Thyroid gland (tissue), 4 donors: Measurements from ENCODE around the gene FKBP2. TPM values are rescaled to one million over a fixed set of nuclear protein-coding genes. Genes with fewer than 3 reads are reported as not detected.

ENCODE experiments used
- DNase-seq, 2 donors: peaks; one replicate each; pipeline ENCODE4 v3.0.0-alpha.2; 2019
- H3K27ac ChIP-seq, 3 donors: fragments of 200-600 bp; sonication (generic); 1 replicate in 2 of 3; 2 replicates in 1 of 3; pipeline ENCODE4 v1.5.1; 2016 to 2019; ENCODE audit warnings: mild to moderate bottlenecking in 1 of 3, moderate library complexity in 1 of 3
- H3K27me3 ChIP-seq: fragments of 200-600 bp; sonication (generic); one replicate; pipeline ENCODE4 v1.5.1; 2019
- H3K36me3 ChIP-seq, 2 donors: fragments of 200-600 bp; sonication (generic); one replicate each; pipeline ENCODE4 v1.5.1; 2016 to 2019
- H3K4me1 ChIP-seq, 2 donors: fragments of 200-600 bp; sonication (generic); one replicate each; pipeline ENCODE4 v1.5.1; 2017 to 2019
- H3K4me3 ChIP-seq, 3 donors: fragments of 200-600 bp; sonication (generic); replicated peaks in 1 of 3; 1 replicate in 2 of 3; 2 replicates in 1 of 3; pipeline ENCODE4 v1.5.1; 2016; ENCODE audit warnings: mild to moderate bottlenecking in 1 of 3
- H3K9me3 ChIP-seq: fragments of 200-600 bp; sonication (generic); one replicate; pipeline ENCODE4 v1.5.1; 2017
- CTCF ChIP-seq, 6 experiments: fragments of 200-600 bp in 3 of 6; fragments of 450-650 bp in 3 of 6; sonication (generic) in 3 of 6; IDR thresholded peaks; one replicate each; pipeline ENCODE4 v1.5.1; 2016 to 2019; ENCODE audit warnings: antibody characterized with exemption in 6 of 6, mild to moderate bottlenecking in 2 of 6, inconsistent platforms in 1 of 6, moderate library complexity in 1 of 6
- POLR2A ChIP-seq, 2 donors: fragments of 450-650 bp; IDR thresholded peaks; one replicate each; pipeline ENCODE4 v1.6.1; 2017; ENCODE audit warnings: antibody characterized with exemption in 2 of 2, mild to moderate bottlenecking in 2 of 2, moderate library complexity in 1 of 2
- WGBS, 2 donors: methylation state at CpG; one replicate each; pipeline ENCODE4 v1.1.5; 2017; 5-methylcytosine and 5-hydroxymethylcytosine counted together
- intact Hi-C: fragments of 100-400 bp; cut with DNase I; formaldehyde crosslinking; loops from one replicate; pipeline ENCODE4 v1.15.1; 2023
- total RNA-seq, 4 donors: library from RNA; depleted of rRNA; stranded (reverse); fragments of >200 nt; gene quantifications; one replicate each; pipeline ENCODE4 v1.2.3, GENCODE V29; 2016

Gene FKBP2
- total RNA-seq, 4 donors from 2014 or later, result 107 to 271 (median 196) TPM

- no peaks in the 10 kb centered on the region for H3K9me3 ChIP-seq
- no peaks in the 10 kb centered on the region for H3K36me3 ChIP-seq
- H3K4me1 ChIP-seq, result peaks cover 38% of the 10 kb centered on the region in 2 donors
- DNase-seq, result no peak
- intact Hi-C loops, result no loop called here
- no peak overlapping the region for H3K27ac ChIP-seq
- TF ChIP-seq POLR2A (IDR thresholded peaks at IDR 0.05) (no peak), CTCF (IDR thresholded peaks at IDR 0.05) (no peak)
- H3K4me3 ChIP-seq, result no peak overlapping the region
- no peaks in the 10 kb centered on the region for H3K27me3 ChIP-seq
- 76 to 90% methylated on average over 2 to 7 of the region's 7 CpGs for WGBS, 2 donors
Observed at GRCh38 chr11:64248578-64248977, 7.7 kb downstream of the FKBP2 start.

- intact Hi-C loops, result no loop called here
- H3K9me3 ChIP-seq, result no peaks in the 10 kb centered on the region
- peaks cover 38% of the 10 kb centered on the region in 2 donors for H3K4me1 ChIP-seq
- WGBS, 2 donors, result 92 to 93% methylated on average over 2 to 4 of the region's 4 CpGs
- no peaks in the 10 kb centered on the region for H3K36me3 ChIP-seq
- no peak for TF ChIP-seq POLR2A (IDR thresholded peaks at IDR 0.05)
- no peak for TF ChIP-seq CTCF (IDR thresholded peaks at IDR 0.05)
- no peak for DNase-seq
- H3K27ac ChIP-seq, result no peak overlapping the region
- H3K27me3 ChIP-seq, result no peaks in the 10 kb centered on the region
- H3K4me3 ChIP-seq, result no peak overlapping the region
Observed at GRCh38 chr11:64249038-64249437, 8.1 kb downstream of the FKBP2 start.

DNA sequence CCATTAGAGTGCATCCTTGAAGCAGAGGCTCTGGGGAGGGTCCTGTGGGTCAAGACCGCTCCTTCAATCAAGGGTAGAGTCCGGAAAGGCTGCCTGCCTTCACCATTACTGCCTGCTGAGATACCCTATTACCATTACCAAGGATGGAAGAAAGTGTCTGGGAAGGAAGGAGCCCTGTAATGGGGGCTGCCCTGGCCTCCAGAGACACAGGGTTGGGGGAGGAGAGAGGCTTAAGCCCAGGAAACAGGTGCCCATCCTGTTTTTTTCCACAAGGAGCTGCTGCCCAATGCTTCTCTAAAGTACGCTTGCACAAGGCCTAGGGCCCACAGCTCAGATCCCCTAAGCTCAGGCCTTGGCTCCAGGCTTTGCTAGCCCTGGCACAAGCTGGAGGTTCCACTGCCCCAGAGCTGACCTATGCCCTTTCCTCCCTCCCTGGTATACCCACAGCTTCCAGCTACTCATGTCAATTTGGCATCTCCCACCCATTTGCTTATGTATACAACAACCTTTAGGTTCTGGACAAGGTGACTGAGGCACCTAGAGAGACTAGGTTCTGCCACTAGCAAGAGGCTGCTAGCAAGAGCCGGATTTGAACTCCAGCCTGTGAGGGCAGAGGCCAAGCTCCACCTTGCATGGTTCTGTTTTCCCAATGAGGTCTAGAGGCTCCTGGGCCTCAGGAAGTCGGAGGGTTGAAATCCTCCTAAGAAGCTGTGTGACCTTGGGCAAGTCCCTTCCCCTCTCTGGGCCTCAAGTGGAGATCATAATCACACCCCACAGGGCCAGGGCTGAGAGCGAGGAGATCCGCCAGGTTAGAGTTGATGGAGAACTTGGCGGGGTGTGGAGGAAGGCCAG is 8.9 kb downstream of the FKBP2 start:
- H3K27me3 ChIP-seq, result no peaks in the 10 kb centered on the region
- no peaks in the 10 kb centered on the region for H3K36me3 ChIP-seq
- peaks cover 37 to 38% of the 10 kb centered on the region in 2 donors for H3K4me1 ChIP-seq
- no peak for DNase-seq
- 87 to 91% methylated on average over 6 to 8 of the region's 8 CpGs for WGBS, 2 donors
- no peaks in the 10 kb centered on the region for H3K9me3 ChIP-seq
- intact Hi-C loops, result no loop called here
- TF ChIP-seq POLR2A (IDR thresholded peaks at IDR 0.05) (no peak), CTCF (IDR thresholded peaks at IDR 0.05) (no peak)
- H3K27ac ChIP-seq, result no peak overlapping the region
- H3K4me3 ChIP-seq, result no peak overlapping the region

DNA sequence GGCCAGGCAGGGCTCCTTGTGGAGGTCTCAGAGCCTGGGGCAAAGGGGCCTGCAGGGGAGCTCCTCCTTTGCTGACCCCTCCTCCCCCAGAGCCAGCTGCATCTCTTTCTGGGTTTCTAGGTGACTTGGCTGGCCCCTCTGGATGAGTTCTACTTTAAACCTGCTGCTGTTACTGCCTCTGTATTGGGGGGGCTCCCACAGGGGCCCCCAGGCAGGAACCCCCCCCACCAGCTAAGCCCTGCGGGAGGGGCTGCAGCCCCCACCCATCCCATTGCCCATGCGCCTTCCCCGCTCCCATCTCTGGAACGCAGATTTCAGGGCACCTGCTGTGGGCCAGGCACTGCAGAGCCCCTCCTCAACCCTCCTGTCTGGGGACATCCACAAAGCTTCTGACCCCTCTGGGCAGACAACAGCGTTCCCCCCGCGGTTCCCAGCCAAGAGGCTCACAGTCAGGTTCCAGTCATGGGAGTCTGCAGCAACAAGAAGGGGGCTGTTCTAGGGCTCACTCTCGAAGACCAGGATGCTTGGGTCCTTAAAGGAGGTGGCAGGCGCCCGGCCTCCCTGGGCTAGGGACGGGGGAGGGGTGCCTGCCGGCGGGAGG is 9.6 kb downstream of the FKBP2 start:
- Histone ChIP-seq H3K4me3 (peak overlapping the region in 1 of 3 donors; percentile 83), H3K36me3 (peaks cover 0 to 2% of the 10 kb centered on the region in 2 donors), H3K9me3 (no peaks in the 10 kb centered on the region), H3K4me1 (peaks cover 30 to 31% of the 10 kb centered on the region in 2 donors), H3K27ac (peak overlapping the region in 1 of 3 donors; percentile 30), H3K27me3 (no peaks in the 10 kb centered on the region)
- TF ChIP-seq POLR2A (IDR thresholded peaks at IDR 0.05), result no peak
- no peak for TF ChIP-seq CTCF (IDR thresholded peaks at IDR 0.05)
- WGBS, 2 donors, result 18 to 43% methylated on average over 6 to 11 of the region's 13 CpGs
- no peak for DNase-seq
- intact Hi-C loops, result no loop called here
